ENCODE data around the gene MAP4K4.

MAP4K4 gene

DNA sequence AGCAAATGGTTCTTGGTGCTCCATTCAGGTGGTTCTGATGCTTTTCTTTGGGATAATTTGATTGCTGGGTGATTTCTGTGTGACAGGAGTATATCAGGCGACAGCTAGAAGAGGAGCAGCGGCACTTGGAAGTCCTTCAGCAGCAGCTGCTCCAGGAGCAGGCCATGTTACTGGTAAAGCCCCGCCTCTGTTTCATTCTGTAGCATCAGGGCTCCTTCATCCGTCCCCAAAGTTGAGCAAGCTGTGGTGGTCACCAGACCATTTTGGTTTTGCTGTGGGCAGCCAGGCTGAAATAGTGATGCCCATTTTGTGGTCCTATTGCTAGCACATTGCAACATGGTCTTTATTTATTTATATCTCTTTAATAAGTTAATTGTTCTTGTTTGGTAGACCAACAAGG, 161.4 kb downstream of the MAP4K4 start:
- Mint-ChIP-seq H3K27me3 (no peaks in the 10 kb centered on the region), H3K4me3 (no peak overlapping the region), H3K4me1 (ENCODE audit: low read depth) (peaks cover 3% of the 10 kb centered on the region), H3K36me3 (peaks cover 5% of the 10 kb centered on the region), H3K27ac (no peak overlapping the region), H3K9me3 (ENCODE audit: low read depth) (no peaks in the 10 kb centered on the region)

DNA sequence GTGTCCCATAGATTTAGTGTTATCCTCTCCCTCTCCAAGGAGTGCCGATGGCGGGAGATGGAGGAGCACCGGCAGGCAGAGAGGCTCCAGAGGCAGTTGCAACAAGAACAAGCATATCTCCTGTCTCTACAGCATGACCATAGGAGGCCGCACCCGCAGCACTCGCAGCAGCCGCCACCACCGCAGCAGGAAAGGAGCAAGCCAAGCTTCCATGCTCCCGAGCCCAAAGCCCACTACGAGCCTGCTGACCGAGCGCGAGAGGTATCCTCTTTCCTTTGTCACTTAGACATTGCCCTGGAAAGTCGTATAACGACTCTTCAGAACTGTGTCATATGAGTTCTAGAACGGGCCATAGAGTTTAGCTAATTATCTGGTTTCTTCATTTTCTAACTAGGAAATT, 162.1 kb downstream of the MAP4K4 start:
- Mint-ChIP-seq H3K4me3 (no peak overlapping the region), H3K9me3 (ENCODE audit: low read depth) (no peaks in the 10 kb centered on the region), H3K27ac (no peak overlapping the region), H3K27me3 (no peaks in the 10 kb centered on the region), H3K4me1 (ENCODE audit: low read depth) (peaks cover 3% of the 10 kb centered on the region), H3K36me3 (peaks cover 5% of the 10 kb centered on the region)

DNA sequence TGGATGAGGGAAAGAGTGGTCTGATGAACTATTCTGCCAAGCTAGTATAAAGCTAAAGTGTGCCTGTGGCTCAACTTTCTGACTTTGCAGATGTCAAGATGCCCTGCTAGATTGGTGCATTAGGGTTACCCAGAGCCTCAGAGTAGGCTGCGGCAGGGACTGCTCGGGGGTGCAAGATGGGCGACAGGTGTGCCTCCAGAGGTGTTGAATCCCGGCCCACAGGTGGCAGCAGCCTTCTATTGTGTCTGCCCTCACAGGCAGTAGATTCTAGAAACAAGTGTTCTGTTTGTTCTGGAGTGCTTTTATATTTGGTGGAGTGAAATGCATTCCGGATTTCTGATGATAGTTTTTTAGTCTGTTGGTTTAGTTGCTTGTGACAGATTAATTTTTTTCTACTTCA, 162.7 kb downstream of the MAP4K4 start:
- no peaks in the 10 kb centered on the region for H3K27me3 Mint-ChIP-seq
- peaks cover 8% of the 10 kb centered on the region for H3K36me3 Mint-ChIP-seq
- no peak overlapping the region for H3K4me3 Mint-ChIP-seq
- H3K9me3 Mint-ChIP-seq (ENCODE audit: low read depth), result no peaks in the 10 kb centered on the region
- H3K4me1 Mint-ChIP-seq (ENCODE audit: low read depth), result peaks cover 3% of the 10 kb centered on the region
- H3K27ac Mint-ChIP-seq, result no peak overlapping the region

DNA sequence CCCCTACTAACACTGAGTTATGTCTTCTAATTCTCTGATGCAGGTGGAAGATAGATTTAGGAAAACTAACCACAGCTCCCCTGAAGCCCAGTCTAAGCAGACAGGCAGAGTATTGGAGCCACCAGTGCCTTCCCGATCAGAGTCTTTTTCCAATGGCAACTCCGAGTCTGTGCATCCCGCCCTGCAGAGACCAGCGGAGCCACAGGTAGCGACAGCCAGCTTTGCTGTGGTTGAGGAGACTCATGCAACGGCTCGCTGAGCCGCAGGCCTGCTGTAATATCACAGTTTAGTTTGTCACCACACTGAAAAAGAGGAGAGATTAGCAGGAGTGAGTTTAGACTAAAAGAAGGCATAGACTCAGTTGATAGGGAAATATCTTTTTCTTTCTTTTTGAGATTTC, 163.3 kb downstream of the MAP4K4 start:
- Mint-ChIP-seq H3K9me3 (ENCODE audit: low read depth) (no peaks in the 10 kb centered on the region), H3K27ac (no peak overlapping the region), H3K4me3 (no peak overlapping the region), H3K4me1 (ENCODE audit: low read depth) (peaks cover 3% of the 10 kb centered on the region), H3K27me3 (no peaks in the 10 kb centered on the region), H3K36me3 (peaks cover 6% of the 10 kb centered on the region)

DNA sequence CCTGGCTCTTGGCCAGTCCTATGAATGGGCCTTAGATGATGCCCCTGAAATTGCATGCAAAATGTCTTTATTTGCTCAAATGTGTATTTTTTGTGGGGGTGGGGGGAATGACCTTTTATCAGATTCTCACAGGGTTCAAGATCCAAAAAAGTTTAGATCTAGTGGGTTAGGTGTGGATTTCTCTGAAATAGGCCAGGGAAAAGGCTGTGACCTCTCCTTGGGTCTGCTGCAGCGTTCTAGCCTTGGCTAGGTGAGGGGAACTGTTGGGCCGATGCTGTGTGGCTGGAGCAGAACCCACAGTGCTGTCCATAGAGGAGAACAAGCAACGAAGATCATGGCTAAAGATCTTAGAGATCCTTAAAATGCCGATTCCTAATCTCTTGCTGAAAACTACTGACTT, 163.9 kb downstream of the MAP4K4 start:
- H3K27ac Mint-ChIP-seq, result no peak overlapping the region
- peaks cover 6% of the 10 kb centered on the region for H3K36me3 Mint-ChIP-seq
- H3K27me3 Mint-ChIP-seq, result no peaks in the 10 kb centered on the region

DNA sequence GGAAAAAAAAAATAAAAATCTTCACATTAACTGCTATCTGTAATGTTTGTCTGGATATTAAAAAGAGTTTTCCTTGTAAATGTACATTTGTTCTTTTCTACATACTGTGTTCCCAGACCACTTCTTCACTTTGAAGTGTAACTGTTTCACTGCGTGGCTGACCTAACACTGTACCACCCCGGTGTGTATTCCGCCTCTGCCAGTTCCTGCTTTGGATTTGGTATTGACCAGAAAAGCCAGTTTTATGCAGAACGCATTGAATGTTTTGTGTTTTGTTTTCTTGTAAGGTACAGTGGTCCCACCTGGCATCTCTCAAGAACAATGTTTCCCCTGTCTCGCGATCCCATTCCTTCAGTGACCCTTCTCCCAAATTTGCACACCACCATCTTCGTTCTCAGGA, 166.0 kb downstream of the MAP4K4 start:
- Mint-ChIP-seq H3K27ac (peak overlapping the region; percentile 28), H3K4me3 (no peak overlapping the region), H3K4me1 (ENCODE audit: low read depth) (peaks cover 3% of the 10 kb centered on the region), H3K27me3 (no peaks in the 10 kb centered on the region), H3K36me3 (peaks cover 7% of the 10 kb centered on the region), H3K9me3 (ENCODE audit: low read depth) (no peaks in the 10 kb centered on the region)

More for the DNA sequence above, 163.9 kb downstream of the MAP4K4 start:
- Mint-ChIP-seq H3K9me3 (ENCODE audit: low read depth) (no peaks in the 10 kb centered on the region), H3K4me3 (no peak overlapping the region), H3K4me1 (ENCODE audit: low read depth) (peaks cover 3% of the 10 kb centered on the region)

DNA sequence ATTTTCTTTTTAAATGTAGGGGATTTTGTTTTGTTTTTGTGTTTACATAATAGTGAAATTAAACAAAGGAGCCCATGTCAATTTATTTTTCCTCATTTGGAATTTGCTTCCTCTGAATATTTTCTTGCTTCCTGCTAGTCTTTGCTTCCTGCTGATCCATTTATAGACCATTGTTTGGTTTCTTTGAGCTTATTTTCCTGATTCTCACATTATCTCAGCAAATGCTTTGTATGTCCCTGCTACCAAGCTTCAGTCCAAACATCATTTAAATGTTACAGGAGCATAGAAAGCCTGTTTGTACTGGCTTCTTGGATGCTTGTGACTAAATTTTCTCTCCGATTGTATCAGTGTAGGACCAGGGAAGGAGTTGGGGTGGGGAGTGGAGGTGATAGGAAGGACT, 166.9 kb downstream of the MAP4K4 start:
- H3K36me3 Mint-ChIP-seq, result peaks cover 9% of the 10 kb centered on the region
- no peak overlapping the region for H3K4me3 Mint-ChIP-seq
- H3K27ac Mint-ChIP-seq, result no peak overlapping the region
- H3K4me1 Mint-ChIP-seq (ENCODE audit: low read depth), result peaks cover 3% of the 10 kb centered on the region
- H3K9me3 Mint-ChIP-seq (ENCODE audit: low read depth), result no peaks in the 10 kb centered on the region
- H3K27me3 Mint-ChIP-seq, result no peaks in the 10 kb centered on the region

DNA sequence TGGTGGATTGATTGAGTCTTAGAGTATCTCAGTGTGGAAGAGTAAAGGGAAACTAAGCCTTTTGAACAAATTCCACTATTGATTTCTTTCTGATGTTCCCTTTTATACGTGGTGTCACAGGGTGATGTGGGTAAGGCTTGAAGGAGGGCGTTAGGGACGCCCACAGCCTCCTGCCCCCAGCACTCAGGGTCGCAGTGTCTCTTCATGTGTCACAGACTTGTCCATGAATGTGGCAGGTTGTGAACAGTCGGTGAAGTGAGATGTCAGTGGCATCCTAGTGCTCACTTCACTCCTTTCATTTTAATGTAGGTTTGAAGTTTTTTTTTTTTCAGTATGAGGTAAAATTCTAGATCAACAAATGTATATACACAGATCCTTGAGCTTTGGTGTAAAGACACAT, 171.0 kb downstream of the MAP4K4 start:
- Mint-ChIP-seq H3K27me3 (no peaks in the 10 kb centered on the region), H3K36me3 (peaks cover 14% of the 10 kb centered on the region), H3K4me3 (no peak overlapping the region), H3K4me1 (ENCODE audit: low read depth) (no peaks in the 10 kb centered on the region), H3K27ac (no peak overlapping the region), H3K9me3 (ENCODE audit: low read depth) (no peaks in the 10 kb centered on the region)

DNA sequence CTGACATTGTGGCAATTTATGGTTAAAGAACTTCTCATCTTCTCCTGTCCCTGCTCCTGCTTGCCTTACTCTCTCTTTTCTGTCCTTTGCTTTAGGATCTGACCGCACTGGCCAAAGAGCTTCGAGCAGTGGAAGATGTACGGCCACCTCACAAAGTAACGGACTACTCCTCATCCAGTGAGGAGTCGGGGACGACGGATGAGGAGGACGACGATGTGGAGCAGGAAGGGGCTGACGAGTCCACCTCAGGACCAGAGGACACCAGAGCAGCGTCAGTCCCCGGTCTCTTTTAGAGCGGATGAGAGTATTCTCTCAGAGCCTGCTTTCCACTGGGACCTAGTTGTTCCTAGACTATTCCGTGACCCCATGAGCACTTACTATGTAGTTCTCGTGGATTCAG, 172.0 kb downstream of the MAP4K4 start:
- no peaks in the 10 kb centered on the region for H3K27me3 Mint-ChIP-seq
- H3K4me3 Mint-ChIP-seq, result no peak overlapping the region
- H3K27ac Mint-ChIP-seq, result peak overlapping the region; percentile 46
- H3K4me1 Mint-ChIP-seq (ENCODE audit: low read depth), result no peaks in the 10 kb centered on the region
- H3K36me3 Mint-ChIP-seq, result peaks cover 14% of the 10 kb centered on the region
- no peaks in the 10 kb centered on the region for H3K9me3 Mint-ChIP-seq (ENCODE audit: low read depth)

DNA sequence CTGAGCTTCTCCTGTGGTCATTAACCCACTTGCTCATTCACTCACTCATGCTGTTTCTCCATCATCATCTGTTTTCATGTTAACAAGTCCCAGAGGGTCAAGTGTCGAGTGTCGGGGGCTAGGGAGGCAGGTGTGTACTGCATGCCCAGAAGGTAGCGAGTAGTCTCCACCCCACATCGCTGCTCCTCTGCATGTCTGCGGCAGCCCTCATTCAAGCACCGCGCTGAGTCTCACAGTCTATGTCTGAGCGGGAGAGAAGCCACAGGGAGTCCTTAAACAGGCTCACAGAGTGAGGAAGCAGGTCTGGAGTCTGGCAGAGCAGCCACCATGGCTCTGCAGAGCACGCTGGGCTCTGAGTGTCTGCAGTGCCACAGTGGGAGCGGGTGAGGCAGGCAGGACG, 172.9 kb downstream of the MAP4K4 start:
- Mint-ChIP-seq H3K9me3 (ENCODE audit: low read depth) (no peaks in the 10 kb centered on the region), H3K36me3 (peaks cover 11% of the 10 kb centered on the region), H3K4me3 (no peak overlapping the region), H3K27ac (no peak overlapping the region), H3K27me3 (no peaks in the 10 kb centered on the region), H3K4me1 (ENCODE audit: low read depth) (no peaks in the 10 kb centered on the region)

DNA sequence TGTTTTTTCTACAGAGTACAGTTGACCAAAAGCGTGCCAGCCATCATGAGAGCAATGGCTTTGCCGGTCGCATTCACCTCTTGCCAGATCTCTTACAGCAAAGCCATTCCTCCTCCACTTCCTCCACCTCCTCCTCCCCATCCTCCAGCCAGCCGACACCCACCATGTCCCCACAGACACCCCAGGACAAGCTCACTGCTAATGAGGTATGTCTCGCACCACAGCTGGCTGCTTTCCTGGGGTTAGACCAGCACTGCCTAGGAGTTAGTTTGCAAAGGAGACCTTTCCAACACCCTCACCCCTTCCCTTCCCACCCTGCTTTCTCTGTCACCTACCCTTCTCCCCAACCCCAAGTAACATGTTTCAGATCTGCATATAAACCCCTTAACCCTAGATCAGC, 174.0 kb downstream of the MAP4K4 start:
- Mint-ChIP-seq H3K9me3 (ENCODE audit: low read depth) (no peaks in the 10 kb centered on the region), H3K27me3 (no peaks in the 10 kb centered on the region), H3K4me1 (ENCODE audit: low read depth) (no peaks in the 10 kb centered on the region), H3K36me3 (peaks cover 10% of the 10 kb centered on the region), H3K4me3 (no peak overlapping the region), H3K27ac (no peak overlapping the region)

DNA sequence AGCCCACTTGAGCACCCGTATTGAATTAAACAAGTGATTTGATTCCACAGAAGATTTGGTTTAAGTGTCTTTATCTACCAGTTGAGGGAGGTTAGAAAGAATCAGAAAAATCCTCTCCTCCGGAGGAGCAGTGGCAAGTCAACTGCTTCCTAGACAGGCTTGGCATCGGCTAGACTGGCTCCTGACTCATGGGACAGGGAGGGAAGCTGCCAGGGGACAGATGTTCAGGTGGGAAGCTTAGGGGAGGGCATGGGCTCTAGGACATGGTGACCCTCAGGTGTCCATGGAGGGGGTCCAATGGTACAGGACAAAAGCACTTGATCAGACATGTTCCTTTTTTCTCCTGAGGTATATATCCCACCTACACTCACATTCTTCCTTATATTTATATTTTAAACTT, 175.0 kb downstream of the MAP4K4 start:
- Mint-ChIP-seq H3K36me3 (peaks cover 9% of the 10 kb centered on the region), H3K4me1 (ENCODE audit: low read depth) (no peaks in the 10 kb centered on the region), H3K9me3 (ENCODE audit: low read depth) (no peaks in the 10 kb centered on the region), H3K27me3 (no peaks in the 10 kb centered on the region), H3K27ac (peak overlapping the region; percentile 36), H3K4me3 (no peak overlapping the region)

DNA sequence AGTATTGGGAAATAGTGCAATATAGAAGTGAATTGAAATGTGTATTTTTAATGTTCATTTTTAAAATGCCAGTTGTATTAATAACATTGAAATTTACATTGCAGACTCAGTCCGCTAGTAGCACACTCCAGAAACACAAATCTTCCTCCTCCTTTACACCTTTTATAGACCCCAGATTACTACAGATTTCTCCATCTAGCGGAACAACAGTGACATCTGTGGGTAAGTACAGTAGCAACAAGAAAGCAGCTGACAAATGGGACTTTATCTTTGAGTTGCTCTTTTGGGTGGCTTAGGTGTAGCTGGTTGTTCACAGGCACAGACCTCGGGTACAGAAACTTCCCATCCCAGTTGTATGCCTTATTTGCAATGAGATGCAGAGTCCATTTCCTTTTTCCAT, 176.0 kb downstream of the MAP4K4 start:
- no peaks in the 10 kb centered on the region for H3K27me3 Mint-ChIP-seq
- H3K4me1 Mint-ChIP-seq (ENCODE audit: low read depth), result no peaks in the 10 kb centered on the region
- H3K9me3 Mint-ChIP-seq (ENCODE audit: low read depth), result no peaks in the 10 kb centered on the region
- H3K4me3 Mint-ChIP-seq, result no peak overlapping the region
- peaks cover 11% of the 10 kb centered on the region for H3K36me3 Mint-ChIP-seq
- H3K27ac Mint-ChIP-seq, result peak overlapping the region; percentile 3

DNA sequence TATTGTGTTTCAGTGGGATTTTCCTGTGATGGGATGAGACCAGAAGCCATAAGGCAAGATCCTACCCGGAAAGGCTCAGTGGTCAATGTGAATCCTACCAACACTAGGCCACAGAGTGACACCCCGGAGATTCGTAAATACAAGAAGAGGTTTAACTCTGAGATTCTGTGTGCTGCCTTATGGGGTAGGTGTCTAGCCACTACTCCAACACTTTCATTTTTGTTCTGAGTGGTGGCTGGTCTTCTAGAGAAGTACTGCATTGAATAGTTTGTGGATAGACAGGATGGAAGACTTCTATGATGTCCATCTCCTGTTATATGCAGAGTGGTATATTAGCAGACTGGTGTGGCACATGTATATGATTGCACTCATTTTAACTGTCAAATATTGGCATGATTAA, 176.6 kb downstream of the MAP4K4 start:
- H3K27me3 Mint-ChIP-seq, result no peaks in the 10 kb centered on the region
- no peak overlapping the region for H3K4me3 Mint-ChIP-seq
- H3K9me3 Mint-ChIP-seq (ENCODE audit: low read depth), result no peaks in the 10 kb centered on the region
- peaks cover 11% of the 10 kb centered on the region for H3K36me3 Mint-ChIP-seq
- H3K27ac Mint-ChIP-seq, result no peak overlapping the region
- no peaks in the 10 kb centered on the region for H3K4me1 Mint-ChIP-seq (ENCODE audit: low read depth)

DNA sequence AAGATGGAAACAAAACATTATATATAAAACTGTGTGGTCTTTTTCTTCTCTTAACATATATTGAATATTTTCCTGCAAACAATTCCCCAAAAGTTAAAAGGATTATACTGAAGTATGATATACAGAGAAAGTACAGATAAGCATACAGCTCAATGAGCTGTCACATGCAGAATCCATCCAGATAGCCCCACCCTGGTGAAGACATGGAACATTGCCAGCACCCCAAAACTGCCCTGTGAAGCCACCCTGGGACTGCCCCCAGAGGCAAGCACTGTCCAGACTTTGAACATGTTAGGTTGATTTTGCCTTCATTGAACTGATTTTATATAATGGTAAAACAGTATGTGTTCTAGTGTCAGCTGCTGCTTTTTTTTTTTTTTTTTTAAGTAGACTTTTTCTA, 182.0 kb downstream of the MAP4K4 start:
- Mint-ChIP-seq H3K27me3 (no peaks in the 10 kb centered on the region), H3K9me3 (ENCODE audit: low read depth) (no peaks in the 10 kb centered on the region), H3K27ac (peak overlapping the region; percentile 3), H3K36me3 (peaks cover 6% of the 10 kb centered on the region), H3K4me3 (no peak overlapping the region), H3K4me1 (ENCODE audit: low read depth) (peaks cover 4% of the 10 kb centered on the region)

DNA sequence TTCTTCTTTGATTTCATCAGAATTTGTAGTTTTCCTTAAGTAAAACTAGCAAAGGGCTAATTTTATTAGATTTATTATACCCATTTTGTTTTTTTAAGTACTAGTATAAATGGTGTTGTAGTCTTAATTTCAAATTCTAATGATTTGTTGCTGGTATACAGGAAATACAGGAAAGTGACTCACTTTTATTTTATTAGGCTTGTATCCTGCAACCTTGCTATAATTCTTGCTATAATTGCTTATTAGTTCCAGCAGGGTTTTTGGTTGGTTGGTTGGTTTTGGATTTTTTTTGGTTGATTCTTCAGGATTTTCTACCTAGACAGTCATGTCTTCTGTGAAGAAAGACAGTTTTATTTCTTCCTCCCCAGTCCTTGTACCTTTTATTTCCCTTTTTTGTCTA, 183.6 kb downstream of the MAP4K4 start:
- Mint-ChIP-seq H3K4me1 (ENCODE audit: low read depth) (peaks cover 6% of the 10 kb centered on the region), H3K27ac (peak overlapping the region; percentile 55), H3K9me3 (ENCODE audit: low read depth) (no peaks in the 10 kb centered on the region), H3K36me3 (peaks cover 8% of the 10 kb centered on the region), H3K4me3 (no peak overlapping the region), H3K27me3 (no peaks in the 10 kb centered on the region)
